ENCODE measurements around the gene COP1.

COP1 gene

GRCh38 chr1:176203735-176204134 is 3.4 kb downstream of the COP1 start:
- no peak for ATAC-seq
- TF ChIP-seq ARNTL (CRISPR knock-in tag; IDR thresholded peaks at IDR 0.05; ENCODE audit: borderline replicate concordance, low read depth), result no peak
- no peak for TF ChIP-seq ESRRG (CRISPR knock-in tag; IDR thresholded peaks at IDR 0.05)
- no peak for TF ChIP-seq ZNF8 (CRISPR knock-in tag; IDR thresholded peaks at IDR 0.05)
- no peak for TF ChIP-seq GLIS3 (CRISPR knock-in tag; IDR thresholded peaks at IDR 0.05)
- no peak for TF ChIP-seq PPARA (CRISPR knock-in tag; IDR thresholded peaks at IDR 0.05; ENCODE audit: borderline replicate concordance)
- no peak for TF ChIP-seq CSRNP3 (CRISPR knock-in tag; IDR thresholded peaks at IDR 0.05)
- no peak for TF ChIP-seq ZC3H10 (CRISPR knock-in tag; IDR thresholded peaks at IDR 0.05)

- TF ChIP-seq TSHZ2 (CRISPR knock-in tag; IDR thresholded peaks at IDR 0.05), result no peak
- TF ChIP-seq OSR1 (CRISPR knock-in tag; IDR thresholded peaks at IDR 0.05), result no peak
- TF ChIP-seq ARNTL (CRISPR knock-in tag; IDR thresholded peaks at IDR 0.05; ENCODE audit: borderline replicate concordance, low read depth), result no peak
- no peak for TF ChIP-seq ZNF70 (CRISPR knock-in tag; IDR thresholded peaks at IDR 0.05)
- no peak for TF ChIP-seq ZNF8 (CRISPR knock-in tag; IDR thresholded peaks at IDR 0.05)
- TF ChIP-seq RARB (CRISPR knock-in tag; IDR thresholded peaks at IDR 0.05), result no peak
- TF ChIP-seq CSDC2 (CRISPR knock-in tag; IDR thresholded peaks at IDR 0.05), result no peak
- TF ChIP-seq GLIS3 (CRISPR knock-in tag; IDR thresholded peaks at IDR 0.05), result no peak
- ATAC-seq, result no peak
Measured at GRCh38 chr1:176201568-176201967, 5.5 kb downstream of the COP1 start.

GRCh38 chr1:176199707-176200106 is 7.4 kb downstream of the COP1 start:
- no peak for ATAC-seq
- no peak for TF ChIP-seq OSR1 (CRISPR knock-in tag; IDR thresholded peaks at IDR 0.05)
- TF ChIP-seq TSHZ2 (CRISPR knock-in tag; IDR thresholded peaks at IDR 0.05), result no peak
- no peak for TF ChIP-seq BACH2 (CRISPR knock-in tag; IDR thresholded peaks at IDR 0.05; ENCODE audit: borderline replicate concordance)
- no peak for TF ChIP-seq CREB5 (CRISPR knock-in tag; IDR thresholded peaks at IDR 0.05; ENCODE audit: low read depth)
- no peak for TF ChIP-seq RARB (CRISPR knock-in tag; IDR thresholded peaks at IDR 0.05)
- TF ChIP-seq CSDC2 (CRISPR knock-in tag; IDR thresholded peaks at IDR 0.05), result no peak
- no peak for TF ChIP-seq GLIS3 (CRISPR knock-in tag; IDR thresholded peaks at IDR 0.05)
- no peak for TF ChIP-seq ZNF8 (CRISPR knock-in tag; IDR thresholded peaks at IDR 0.05)
- no peak for TF ChIP-seq TCF4 (CRISPR knock-in tag; IDR thresholded peaks at IDR 0.05; ENCODE audit: borderline replicate concordance)
- TF ChIP-seq ZNF565 (CRISPR knock-in tag; conservative IDR thresholded peaks at IDR 0.05; ENCODE audit: low read depth), result no peak
- no peak for TF ChIP-seq ARNTL (CRISPR knock-in tag; IDR thresholded peaks at IDR 0.05; ENCODE audit: borderline replicate concordance, low read depth)
- TF ChIP-seq ISL1 (CRISPR knock-in tag; IDR thresholded peaks at IDR 0.05), result no peak

- no peak for ATAC-seq
- TF ChIP-seq ZNF8 (CRISPR knock-in tag; IDR thresholded peaks at IDR 0.05), result no peak
Measured at GRCh38 chr1:176198413-176198812, 8.7 kb downstream of the COP1 start.

- ATAC-seq, result no peak
- TF ChIP-seq TSHZ2 (CRISPR knock-in tag; IDR thresholded peaks at IDR 0.05) (no peak), ZC3H10 (CRISPR knock-in tag; IDR thresholded peaks at IDR 0.05) (no peak), ISL1 (CRISPR knock-in tag; IDR thresholded peaks at IDR 0.05) (no peak), TCF4 (CRISPR knock-in tag; IDR thresholded peaks at IDR 0.05; ENCODE audit: borderline replicate concordance) (no peak), PATZ1 (CRISPR knock-in tag; IDR thresholded peaks at IDR 0.05; ENCODE audit: borderline replicate concordance) (no peak), RARB (CRISPR knock-in tag; IDR thresholded peaks at IDR 0.05) (no peak), ESRRG (CRISPR knock-in tag; IDR thresholded peaks at IDR 0.05) (no peak), CSDC2 (CRISPR knock-in tag; IDR thresholded peaks at IDR 0.05) (no peak), TOX (CRISPR knock-in tag; IDR thresholded peaks at IDR 0.05; ENCODE audit: borderline replicate concordance) (no peak), ZNF8 (CRISPR knock-in tag; IDR thresholded peaks at IDR 0.05) (no peak), PPARA (CRISPR knock-in tag; IDR thresholded peaks at IDR 0.05; ENCODE audit: borderline replicate concordance) (no peak), GLIS3 (CRISPR knock-in tag; IDR thresholded peaks at IDR 0.05) (no peak), SNAI2 (CRISPR knock-in tag; IDR thresholded peaks at IDR 0.05) (no peak)
Measured at GRCh38 chr1:176196728-176197127, 10.4 kb downstream of the COP1 start.

Measured in SK-N-SH treated with all-trans-retinoic acid at 6 μM for 48 hours (cell line).